Rectal smooth muscle tissue (tissue), 1 donor: ENCODE results near the gene TUBG2.
A peak's percentile ranks its signal among the peaks of the same experiment; 100 is the strongest.

ENCODE experiments used
- H3K27ac ChIP-seq: one replicate; pipeline ENCODE4 v1.7.0; 2013; ENCODE audit warnings: low read depth, low read length, inconsistent platforms
- H3K27me3 ChIP-seq: one replicate; pipeline ENCODE4 v1.7.0; 2013; ENCODE audit warnings: low read length; ENCODE audit not compliant: control insufficient read depth, insufficient read depth
- H3K36me3 ChIP-seq: one replicate; pipeline ENCODE4 v1.7.0; 2013; ENCODE audit warnings: low read length; ENCODE audit not compliant: control insufficient read depth, insufficient read depth
- H3K4me1 ChIP-seq: one replicate; pipeline ENCODE4 v1.7.0; 2013; ENCODE audit warnings: low read length; ENCODE audit not compliant: control insufficient read depth, insufficient read depth
- H3K4me3 ChIP-seq: one replicate; pipeline ENCODE4 v1.7.0; 2013; ENCODE audit warnings: low read length
- H3K9ac ChIP-seq: one replicate; pipeline ENCODE4 v1.7.0; 2013; ENCODE audit warnings: low read length

Gene TUBG2

DNA sequence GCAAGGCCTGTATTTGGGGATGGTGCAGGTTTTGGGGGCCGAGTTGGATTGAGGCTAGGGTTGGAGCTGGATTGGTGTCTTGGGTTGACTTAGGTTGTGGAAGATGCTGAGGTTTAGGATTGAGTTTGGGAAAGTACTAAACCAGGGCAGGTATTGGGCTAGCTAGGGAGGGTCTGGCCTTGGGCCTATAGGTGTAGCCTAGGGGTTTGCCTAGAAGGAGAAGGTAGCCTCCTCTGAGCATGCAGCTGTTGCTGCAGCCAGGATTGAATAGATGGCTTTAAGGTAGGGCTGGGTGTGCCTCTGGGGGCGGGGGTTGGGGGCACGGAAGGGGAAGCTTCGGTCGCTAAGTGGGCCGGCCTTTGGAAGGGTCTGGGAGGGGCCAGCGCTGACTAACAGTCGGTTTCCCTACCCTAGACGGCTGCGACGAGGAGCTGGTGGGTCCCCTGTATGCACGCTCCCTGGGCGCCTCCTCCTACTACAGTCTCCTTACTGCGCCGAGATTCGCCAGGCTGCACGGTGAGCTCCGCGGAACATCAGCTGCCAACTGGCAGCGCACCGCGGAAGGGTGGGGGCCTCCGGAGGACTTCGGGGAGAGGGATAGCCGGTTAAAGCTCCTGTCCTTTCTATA, 24.4 kb downstream of the TUBG2 start:
- Histone ChIP-seq H3K4me3 (peak overlapping the region; percentile 70), H3K27ac (peak overlapping the region; percentile 77), H3K9ac (no peak overlapping the region), H3K4me1 (peaks cover 19% of the 10 kb centered on the region), H3K36me3 (no peaks in the 10 kb centered on the region), H3K27me3 (no peaks in the 10 kb centered on the region)

DNA sequence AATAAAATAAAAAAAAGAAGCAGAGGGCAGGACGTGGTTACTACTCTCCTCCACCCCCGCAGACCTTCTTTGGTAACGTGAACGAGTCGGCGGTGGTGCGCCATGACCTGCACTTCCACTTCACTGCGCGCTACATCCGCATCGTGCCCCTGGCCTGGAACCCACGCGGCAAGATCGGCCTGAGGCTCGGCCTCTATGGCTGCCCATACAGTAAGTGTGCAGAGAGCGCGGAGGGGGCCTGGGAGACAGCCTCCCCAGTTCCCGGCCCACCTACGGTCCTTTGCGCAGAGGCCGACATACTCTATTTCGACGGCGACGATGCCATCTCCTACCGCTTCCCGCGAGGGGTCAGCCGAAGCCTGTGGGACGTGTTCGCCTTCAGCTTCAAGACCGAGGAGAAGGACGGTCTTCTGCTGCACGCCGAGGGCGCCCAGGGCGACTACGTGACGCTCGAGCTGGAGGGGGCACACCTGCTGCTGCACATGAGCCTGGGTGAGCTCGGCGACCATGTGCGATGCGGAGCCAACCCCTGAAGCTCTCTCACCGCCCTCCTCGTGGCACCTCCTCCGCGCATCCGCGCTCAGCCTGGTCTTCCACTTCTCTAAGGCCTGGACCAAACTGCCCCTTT, 26.0 kb downstream of the TUBG2 start:
- no peak overlapping the region for H3K4me3 ChIP-seq
- H3K27ac ChIP-seq, result no peak overlapping the region
- H3K4me1 ChIP-seq, result peaks cover 12% of the 10 kb centered on the region
- H3K36me3 ChIP-seq, result no peaks in the 10 kb centered on the region
- H3K9ac ChIP-seq, result no peak overlapping the region
- no peaks in the 10 kb centered on the region for H3K27me3 ChIP-seq

DNA sequence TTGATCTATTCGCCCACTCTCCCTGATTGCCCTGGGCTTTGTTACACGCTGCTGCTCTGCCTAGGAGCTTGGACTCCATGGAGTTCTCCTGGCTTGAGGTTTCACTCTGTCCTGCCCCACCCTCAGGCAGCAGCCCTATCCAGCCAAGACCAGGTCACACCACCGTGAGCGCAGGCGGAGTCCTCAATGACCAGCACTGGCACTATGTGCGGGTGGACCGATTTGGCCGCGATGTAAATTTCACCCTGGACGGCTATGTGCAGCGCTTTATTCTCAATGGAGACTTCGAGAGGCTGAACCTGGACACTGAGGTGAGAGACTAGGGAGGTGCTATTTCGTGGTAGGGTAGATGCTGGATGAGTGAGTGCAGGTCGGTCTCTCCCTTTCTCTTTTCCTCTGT, 26.7 kb downstream of the TUBG2 start:
- Histone ChIP-seq H3K4me3 (no peak overlapping the region), H3K27me3 (no peaks in the 10 kb centered on the region), H3K27ac (no peak overlapping the region), H3K9ac (no peak overlapping the region), H3K4me1 (peaks cover 7% of the 10 kb centered on the region), H3K36me3 (no peaks in the 10 kb centered on the region)

DNA sequence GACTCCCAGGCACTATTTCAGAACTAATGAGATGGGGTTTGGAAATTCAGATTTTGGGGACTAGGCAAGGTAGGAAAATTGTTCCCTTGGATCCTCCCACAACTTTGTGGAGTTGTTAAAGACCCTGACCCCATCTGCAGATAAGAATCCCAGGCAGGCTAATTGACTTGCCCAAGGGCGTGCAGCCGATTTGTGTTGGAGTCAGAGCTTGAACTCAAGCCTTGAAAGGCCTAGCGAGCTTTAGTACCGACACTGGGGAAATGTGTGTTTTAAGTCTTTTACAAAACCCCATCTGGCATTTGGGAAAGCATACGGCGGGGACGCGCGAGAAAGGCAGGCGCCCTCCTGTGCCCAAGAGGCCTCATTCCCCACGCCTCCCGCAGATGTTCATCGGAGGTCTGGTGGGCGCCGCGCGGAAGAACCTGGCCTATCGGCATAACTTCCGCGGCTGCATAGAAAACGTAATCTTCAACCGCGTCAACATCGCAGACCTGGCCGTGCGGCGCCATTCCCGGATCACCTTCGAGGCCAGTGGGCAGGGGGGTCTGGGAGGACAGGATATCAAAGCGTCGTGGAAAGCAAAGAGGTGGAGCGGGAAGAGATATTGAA, 27.5 kb downstream of the TUBG2 start:
- Histone ChIP-seq H3K4me1 (peaks cover 7% of the 10 kb centered on the region), H3K9ac (no peak overlapping the region), H3K4me3 (no peak overlapping the region), H3K36me3 (peaks cover 4% of the 10 kb centered on the region), H3K27me3 (no peaks in the 10 kb centered on the region), H3K27ac (no peak overlapping the region)

DNA sequence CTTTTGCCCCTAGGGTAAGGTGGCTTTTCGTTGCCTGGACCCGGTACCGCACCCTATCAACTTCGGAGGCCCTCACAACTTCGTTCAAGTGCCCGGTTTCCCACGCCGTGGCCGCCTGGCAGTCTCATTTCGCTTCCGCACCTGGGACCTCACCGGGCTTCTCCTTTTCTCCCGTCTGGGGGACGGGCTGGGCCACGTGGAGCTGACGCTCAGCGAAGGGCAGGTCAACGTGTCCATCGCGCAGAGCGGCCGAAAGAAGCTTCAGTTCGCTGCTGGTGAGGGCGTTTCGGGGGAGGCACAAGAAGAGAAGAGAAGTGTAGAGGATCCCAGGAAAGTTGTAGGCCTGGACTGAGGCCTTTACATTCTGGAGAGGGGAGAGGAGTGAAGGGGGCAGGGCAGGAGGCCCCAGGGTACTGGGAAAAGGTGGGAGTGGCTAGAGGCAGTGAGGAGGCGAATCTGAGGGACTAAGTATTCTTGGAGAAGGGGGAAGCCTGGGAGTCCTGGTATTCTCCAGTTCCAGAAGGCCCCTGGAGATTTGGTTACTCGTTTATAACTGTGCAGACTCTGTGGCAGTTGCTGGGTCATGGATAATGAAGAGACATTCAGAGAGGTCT, 28.7 kb downstream of the TUBG2 start:
- Histone ChIP-seq H3K9ac (no peak overlapping the region), H3K27ac (no peak overlapping the region), H3K4me3 (no peak overlapping the region), H3K36me3 (peaks cover 6% of the 10 kb centered on the region), H3K4me1 (peaks cover 5% of the 10 kb centered on the region), H3K27me3 (no peaks in the 10 kb centered on the region)

DNA sequence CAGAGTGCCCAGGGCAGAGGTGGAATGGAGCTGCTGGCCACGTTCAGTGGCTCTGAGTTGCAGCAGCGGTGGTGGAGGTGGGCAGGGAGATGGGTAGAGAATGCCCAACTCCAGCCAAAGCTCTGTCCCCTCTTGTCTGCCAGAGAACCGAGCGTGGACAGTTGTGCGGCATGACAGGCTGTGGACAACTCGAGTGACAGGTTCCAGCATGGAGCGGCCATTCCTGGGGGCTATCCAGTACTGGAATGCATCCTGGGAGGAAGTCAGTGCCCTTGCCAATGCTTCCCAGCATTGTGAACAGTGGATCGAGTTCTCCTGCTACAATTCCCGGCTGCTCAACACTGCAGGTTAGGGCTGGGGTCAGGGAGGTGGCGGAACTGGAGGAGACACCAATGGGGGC, 31.5 kb downstream of the TUBG2 start:
- Histone ChIP-seq H3K9ac (no peak overlapping the region), H3K27me3 (no peaks in the 10 kb centered on the region), H3K27ac (no peak overlapping the region), H3K4me3 (no peak overlapping the region), H3K36me3 (peaks cover 18% of the 10 kb centered on the region), H3K4me1 (no peaks in the 10 kb centered on the region)

DNA sequence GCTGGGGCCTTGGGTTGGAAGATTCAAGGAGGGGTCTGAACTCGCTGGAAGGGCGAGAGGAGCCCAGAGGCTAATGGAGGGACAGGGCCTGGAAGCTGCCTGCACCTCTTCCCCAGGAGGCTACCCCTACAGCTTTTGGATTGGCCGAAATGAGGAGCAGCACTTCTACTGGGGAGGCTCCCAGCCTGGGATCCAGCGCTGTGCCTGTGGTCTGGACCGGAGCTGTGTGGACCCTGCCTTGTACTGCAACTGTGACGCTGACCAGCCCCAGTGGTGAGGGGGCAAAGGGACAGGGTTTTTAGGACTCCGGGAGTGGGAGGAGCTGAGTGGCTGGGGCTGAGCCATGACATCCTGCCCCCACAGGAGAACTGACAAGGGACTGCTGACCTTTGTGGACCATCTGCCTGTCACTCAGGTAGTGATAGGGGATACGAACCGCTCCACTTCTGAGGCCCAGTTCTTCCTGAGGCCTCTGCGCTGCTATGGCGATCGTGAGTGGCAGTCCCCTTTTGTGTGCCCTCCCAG, 32.0 kb downstream of the TUBG2 start:
- Histone ChIP-seq H3K4me3 (no peak overlapping the region), H3K27ac (no peak overlapping the region), H3K36me3 (peaks cover 18% of the 10 kb centered on the region), H3K9ac (no peak overlapping the region), H3K27me3 (no peaks in the 10 kb centered on the region), H3K4me1 (no peaks in the 10 kb centered on the region)

DNA sequence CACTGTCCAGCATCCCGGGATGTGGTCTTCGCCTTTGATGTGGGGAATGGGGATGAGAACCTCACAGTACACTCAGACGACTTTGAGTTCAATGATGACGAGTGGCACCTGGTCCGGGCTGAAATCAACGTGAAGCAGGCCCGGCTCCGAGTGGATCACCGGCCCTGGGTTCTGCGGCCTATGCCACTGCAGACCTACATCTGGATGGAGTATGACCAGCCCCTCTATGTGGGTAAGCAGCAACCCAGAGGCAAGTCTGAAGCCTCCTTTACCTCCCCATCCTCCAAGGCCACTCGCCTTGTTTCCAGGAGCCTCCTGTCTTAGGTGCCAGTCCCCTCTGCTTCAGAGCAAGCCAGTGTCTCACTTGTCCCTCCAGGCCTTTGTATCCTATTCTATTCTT, 33.4 kb downstream of the TUBG2 start:
- Histone ChIP-seq H3K27me3 (no peaks in the 10 kb centered on the region), H3K4me3 (no peak overlapping the region), H3K27ac (no peak overlapping the region), H3K36me3 (peaks cover 26% of the 10 kb centered on the region), H3K4me1 (no peaks in the 10 kb centered on the region), H3K9ac (no peak overlapping the region)

DNA sequence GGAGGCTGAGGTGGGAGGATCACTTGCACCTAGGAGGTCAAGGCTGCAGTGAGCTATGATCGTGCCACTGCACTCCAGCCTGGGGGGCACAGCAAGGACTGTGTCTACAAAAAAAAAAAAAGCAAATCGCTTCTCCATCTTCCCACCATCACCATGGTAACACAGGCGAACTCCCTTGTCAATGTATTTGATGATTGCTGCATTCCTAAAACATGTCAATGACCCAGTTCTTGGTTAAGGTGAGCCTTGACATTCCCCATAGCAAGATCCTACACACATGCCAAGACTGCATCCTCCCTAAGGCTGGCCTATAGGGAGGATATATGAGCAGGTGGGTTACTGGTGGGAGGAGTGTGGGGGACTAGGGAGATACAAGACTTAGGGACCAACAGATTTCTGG, 35.4 kb downstream of the TUBG2 start:
- H3K27me3 ChIP-seq, result no peaks in the 10 kb centered on the region
- peaks cover 30% of the 10 kb centered on the region for H3K36me3 ChIP-seq
- no peaks in the 10 kb centered on the region for H3K4me1 ChIP-seq
- H3K27ac ChIP-seq, result no peak overlapping the region
- no peak overlapping the region for H3K9ac ChIP-seq
- H3K4me3 ChIP-seq, result no peak overlapping the region

DNA sequence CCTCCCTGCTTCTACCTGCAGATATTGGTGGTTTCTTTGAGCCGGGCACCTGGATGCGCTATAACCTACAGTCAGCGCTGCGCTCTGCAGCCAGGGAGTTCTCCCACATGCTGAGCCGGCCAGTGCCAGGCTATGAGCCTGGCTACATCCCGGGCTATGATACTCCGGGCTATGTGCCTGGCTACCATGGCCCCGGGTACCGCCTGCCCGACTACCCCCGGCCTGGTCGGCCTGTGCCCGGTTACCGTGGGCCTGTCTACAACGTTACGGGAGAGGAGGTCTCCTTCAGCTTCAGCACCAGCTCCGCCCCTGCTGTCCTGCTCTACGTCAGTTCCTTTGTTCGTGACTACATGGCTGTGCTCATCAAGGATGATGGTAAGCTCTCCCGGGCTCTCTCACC, 36.4 kb downstream of the TUBG2 start:
- no peak overlapping the region for H3K4me3 ChIP-seq
- H3K4me1 ChIP-seq, result no peaks in the 10 kb centered on the region
- peaks cover 30% of the 10 kb centered on the region for H3K36me3 ChIP-seq
- no peak overlapping the region for H3K9ac ChIP-seq
- no peak overlapping the region for H3K27ac ChIP-seq
- no peaks in the 10 kb centered on the region for H3K27me3 ChIP-seq

DNA sequence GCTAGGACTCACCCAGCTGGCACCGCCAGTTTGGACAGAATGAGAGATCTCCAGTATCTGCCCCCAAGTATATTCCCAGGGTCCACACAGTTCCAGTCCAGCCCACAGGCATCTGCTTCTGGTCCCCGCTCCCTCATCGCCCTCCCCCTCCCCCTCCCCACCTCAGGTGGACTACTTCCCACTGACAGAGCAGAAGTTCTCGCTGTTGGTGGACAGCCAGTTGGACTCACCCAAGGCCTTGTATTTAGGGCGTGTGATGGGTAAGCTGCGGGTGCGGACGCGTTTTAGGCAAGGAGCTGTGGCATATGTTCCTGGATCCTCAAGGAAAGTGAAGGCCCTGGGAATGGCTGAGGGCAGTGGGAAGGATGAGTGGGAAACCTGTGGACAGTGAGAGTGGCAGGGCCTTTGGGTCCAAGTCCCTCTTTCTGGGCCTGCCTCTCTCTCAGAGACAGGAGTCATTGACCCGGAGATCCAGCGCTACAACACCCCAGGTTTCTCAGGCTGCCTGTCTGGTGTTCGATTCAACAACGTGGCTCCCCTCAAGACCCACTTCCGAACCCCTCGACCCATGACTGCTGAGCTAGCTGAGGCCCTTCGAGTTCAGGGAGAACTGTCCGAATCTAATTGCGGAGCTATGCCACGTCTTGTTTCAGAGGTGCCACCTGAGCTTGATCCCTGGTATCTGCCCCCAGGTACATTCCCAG, 38.2 kb downstream of the TUBG2 start:
- Histone ChIP-seq H3K36me3 (peaks cover 38% of the 10 kb centered on the region), H3K4me3 (no peak overlapping the region), H3K27me3 (no peaks in the 10 kb centered on the region), H3K4me1 (no peaks in the 10 kb centered on the region), H3K27ac (no peak overlapping the region), H3K9ac (no peak overlapping the region)

DNA sequence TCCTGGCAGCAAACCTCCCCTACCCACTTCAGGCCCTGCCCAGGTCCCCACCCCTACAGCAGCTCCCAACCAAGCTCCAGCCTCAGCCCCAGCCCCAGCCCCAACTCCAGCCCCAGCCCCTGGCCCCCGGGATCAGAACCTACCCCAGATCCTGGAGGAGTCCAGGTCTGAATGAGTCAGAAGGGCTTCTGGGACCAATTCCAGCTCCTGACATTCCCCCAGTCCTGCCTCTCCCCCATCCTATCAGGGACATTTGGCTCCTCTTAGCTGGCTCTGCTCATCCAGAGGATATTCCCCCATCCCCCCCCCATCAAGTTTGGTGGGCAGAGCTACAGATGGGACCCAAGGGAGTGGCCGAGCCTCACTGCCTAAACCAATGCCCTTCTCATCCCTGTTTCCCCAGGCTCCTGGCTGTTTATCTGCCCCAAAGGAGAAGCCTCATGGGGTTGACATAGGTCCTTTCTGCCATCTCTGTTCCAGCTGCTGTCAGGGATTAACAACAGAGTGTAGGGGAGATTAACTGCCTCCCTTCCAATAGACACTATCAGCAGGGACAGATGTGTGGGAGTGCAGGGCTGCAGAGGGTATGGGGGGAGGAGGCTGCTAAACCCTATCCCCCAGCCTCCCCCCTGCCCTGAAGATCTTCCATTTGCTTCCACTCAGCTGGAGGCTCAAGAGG, 39.8 kb downstream of the TUBG2 start:
- H3K4me1 ChIP-seq, result no peaks in the 10 kb centered on the region
- peaks cover 42% of the 10 kb centered on the region for H3K36me3 ChIP-seq

More for the DNA sequence above, 39.8 kb downstream of the TUBG2 start:
- Histone ChIP-seq H3K27me3 (no peaks in the 10 kb centered on the region), H3K27ac (no peak overlapping the region), H3K4me3 (no peak overlapping the region), H3K9ac (no peak overlapping the region)
